ENCODE data around the gene CFAP20DC.

CFAP20DC gene

GRCh38 chr3:58693940-58694850 is 355.6 kb downstream of the CFAP20DC start:
- DNase-seq (ENCODE audit: low spot score) = no peak

- no peak for DNase-seq (ENCODE audit: low spot score)
Measured at GRCh38 chr3:58692484-58692883, 357.3 kb downstream of the CFAP20DC start.

All from iPS-NIHi11 (cell line).